Heart left ventricle (tissue), 16 donors: Measurements from ENCODE around the gene IRS1. TPM values are rescaled to one million over a fixed set of nuclear protein-coding genes. Genes with fewer than 3 reads are reported as not detected.

Experiments
- ATAC-seq, 4 donors: fragments of 200-7000 bp; cut with Tn5 transposase; one replicate each; pipeline ENCODE4 v1.9.1; 2020 to 2022; ENCODE audit warnings: moderate library complexity in 4 of 4, mild to moderate bottlenecking in 3 of 4, moderate number of reproducible peaks in 1 of 4
- DNase-seq, 5 donors: peaks; one replicate each; pipeline ENCODE4 v3.0.0-alpha.2; 2020
- H3K27ac ChIP-seq, 12 donors: fragments of 200-600 bp; sonication (generic) in 4 of 12; one replicate each; pipeline versions ENCODE4 v1.5.0 to v1.8.0; 2016 to 2022; ENCODE audit warnings: mild to moderate bottlenecking in 2 of 12
- H3K27me3 ChIP-seq, 9 donors: fragments of 200-600 bp; sonication (generic) in 2 of 9; one replicate each; pipeline versions ENCODE4 v1.5.1 to v1.8.0; 2016 to 2022; ENCODE audit warnings: mild to moderate bottlenecking in 3 of 9
- H3K36me3 ChIP-seq, 9 donors: fragments of 200-600 bp; sonication (generic) in 2 of 9; one replicate each; pipeline versions ENCODE4 v1.5.0 to v1.8.0; 2018 to 2022; ENCODE audit warnings: mild to moderate bottlenecking in 2 of 9
- H3K4me1 ChIP-seq, 12 donors: fragments of 200-600 bp; sonication (generic) in 4 of 12; one replicate each; pipeline versions ENCODE4 v1.5.0 to v1.8.0; 2016 to 2022; ENCODE audit warnings: mild to moderate bottlenecking in 3 of 12
- H3K4me3 ChIP-seq, 12 donors: fragments of 200-600 bp; sonication (generic) in 4 of 12; one replicate each; pipeline versions ENCODE4 v1.5.0 to v1.8.0; 2017 to 2022; ENCODE audit warnings: mild to moderate bottlenecking in 9 of 12, moderate library complexity in 4 of 12
- H3K9me3 ChIP-seq, 12 donors: fragments of 200-600 bp; sonication (generic) in 4 of 12; one replicate each; pipeline versions ENCODE4 v1.5.0 to v1.8.0; 2016 to 2022; ENCODE audit warnings: mild to moderate bottlenecking in 1 of 12
- POLR2A ChIP-seq, 2 donors: fragments of 450-650 bp; IDR thresholded peaks; one replicate each; pipeline ENCODE4 v1.6.1; 2017; ENCODE audit warnings: antibody characterized with exemption in 2 of 2, mild to moderate bottlenecking in 2 of 2, moderate library complexity in 2 of 2
- WGBS, 4 donors: extraction: QIAGEN DNeasy Blood & Tissue Kit in 2 of 4; methylation state at CpG; one replicate each; pipeline versions ENCODE4 v1.1.5 to v1.1.7; 2013 to 2018; 5-methylcytosine and 5-hydroxymethylcytosine counted together
- intact Hi-C, 10 donors: fragments of 100-400 bp; cut with DNase I; formaldehyde crosslinking; loops; one replicate each; pipeline versions ENCODE4 v1.11.1 to v1.14.2; 2022
- polyA plus RNA-seq, 2 donors: library from polyadenylated mRNA; stranded (reverse); fragments of 200-250 nt; gene quantifications; one replicate each; pipeline ENCODE4 v1.2.3, GENCODE V29; 2013
- total RNA-seq, 9 donors: library from RNA; depleted of rRNA in 2 of 9; stranded (reverse); fragments of >200 nt in 2 of 9; fragmentation: NEBNext Ultra II Directional in 3 of 9; extraction: Animal tissue kit (Norgen Biotek cat#: 25700) in 3 of 9; gene quantifications; one replicate each; pipeline versions ENCODE4 v1.1.0 to v1.2.4, GENCODE V29; 2016 to 2023
- TF ChIP-seq, protein P1 (sequence below), 12 donors: fragments of 200-600 bp; sonication (generic) in 4 of 12; IDR thresholded peaks; one replicate each; pipeline versions ENCODE4 v1.5.0 to v1.8.0; 2018 to 2022; ENCODE audit warnings: antibody characterized with exemption in 12 of 12, mild to moderate bottlenecking in 5 of 12
- donor health status: ischemic (EF 13 %, LVEDD 7.1; RV severe dilation, severe dysfunction).
- donor health status: healthy with polysubstance abuse.
- donor health status: DM: no; HTN: yes; CAD: no.
- donor health status: DM: no; HTN: no; CAD: no.
- donor health status: ischemic (EF 25% LVEDD 6.9; RV normal size, moderate dysfunction).
- donor health status: ischemic (EF 25% LVEDD 5.7; RV mildly dilated, moderate dysfunction).
- donor health status: healthy.
- donor health status: DM: yes; HTN: yes; CAD: no.
- donor health status: ischemic (EF 35%, LVEDD 5.7; RV mildly dilated, moderate dysfunction).
- donor health status: nonischemic (EF 11% LVEDD 7.7; RV severe dilation, severe dysfunction).
- donor health status: DM: yes; HTN: yes; CAD: no.
- donor health status: PGD.
- donor health status: ischemic (EF 29% LVEDD 5.4; RV normal size, mild dysfunction).
- donor health status: nonischemic (EF 23%, LVEDD 6.1; RV moderate dilation, normal function).

Gene IRS1
- total and polyA plus RNA-seq, 11 donors = 5.0 to 45.8 (median 15.7) TPM

DNA sequence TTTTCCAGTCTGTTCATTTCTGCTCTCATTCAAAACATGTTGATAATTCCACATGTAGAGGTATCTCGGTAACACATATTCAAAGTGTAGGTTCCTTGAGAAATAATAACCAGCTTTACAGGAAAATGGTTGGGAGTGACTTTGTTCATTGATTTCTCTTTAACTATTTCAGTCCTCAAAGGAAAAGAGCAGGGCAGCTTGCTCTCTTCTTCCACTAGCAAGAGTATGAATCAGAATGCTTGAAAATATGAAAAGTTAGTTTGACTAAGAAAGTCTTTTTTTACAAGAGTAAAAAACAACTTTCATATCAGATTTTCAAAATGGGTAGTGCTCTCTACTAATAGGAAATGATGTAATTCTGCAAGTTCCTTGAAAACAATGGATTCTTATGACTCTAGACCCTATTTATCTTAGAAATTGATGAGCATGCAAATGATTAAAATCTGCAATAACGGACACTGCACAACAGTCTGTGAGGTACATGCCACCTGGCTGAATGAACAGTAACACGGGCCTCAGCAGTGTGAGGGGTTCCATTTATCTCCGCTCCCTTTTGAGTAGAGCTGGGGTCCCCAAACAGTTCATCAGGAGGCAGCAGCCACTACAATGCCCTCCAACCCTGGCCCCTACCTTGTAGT is 65.6 kb downstream of the IRS1 start:
- Histone ChIP-seq H3K27me3 (no peaks in the 10 kb centered on the region), H3K36me3 (peaks cover 0 to 8% (median 0%) of the 10 kb centered on the region in 9 donors), H3K9me3 (no peaks in the 10 kb centered on the region), H3K4me3 (no peak overlapping the region), H3K27ac (peak overlapping the region in 10 of 12 donors; percentile 2 to 58 (median 22)), H3K4me1 (peaks cover 3 to 37% (median 21%) of the 10 kb centered on the region in 12 donors)
- no peak for ATAC-seq
- no peak for DNase-seq
- intact Hi-C loops = loop anchor here in 5 of 10 donors (5.0 to 10.0 kb wide), 3 partner anchors 61 to 519 kb away; partner anchors contain the start of gene IRS1 (in 4 of the 5)
- 67 to 73% (median 70%) methylated on average over 4 of the region's 4 CpGs for WGBS, 4 donors
- TF ChIP-seq, protein P1, sequence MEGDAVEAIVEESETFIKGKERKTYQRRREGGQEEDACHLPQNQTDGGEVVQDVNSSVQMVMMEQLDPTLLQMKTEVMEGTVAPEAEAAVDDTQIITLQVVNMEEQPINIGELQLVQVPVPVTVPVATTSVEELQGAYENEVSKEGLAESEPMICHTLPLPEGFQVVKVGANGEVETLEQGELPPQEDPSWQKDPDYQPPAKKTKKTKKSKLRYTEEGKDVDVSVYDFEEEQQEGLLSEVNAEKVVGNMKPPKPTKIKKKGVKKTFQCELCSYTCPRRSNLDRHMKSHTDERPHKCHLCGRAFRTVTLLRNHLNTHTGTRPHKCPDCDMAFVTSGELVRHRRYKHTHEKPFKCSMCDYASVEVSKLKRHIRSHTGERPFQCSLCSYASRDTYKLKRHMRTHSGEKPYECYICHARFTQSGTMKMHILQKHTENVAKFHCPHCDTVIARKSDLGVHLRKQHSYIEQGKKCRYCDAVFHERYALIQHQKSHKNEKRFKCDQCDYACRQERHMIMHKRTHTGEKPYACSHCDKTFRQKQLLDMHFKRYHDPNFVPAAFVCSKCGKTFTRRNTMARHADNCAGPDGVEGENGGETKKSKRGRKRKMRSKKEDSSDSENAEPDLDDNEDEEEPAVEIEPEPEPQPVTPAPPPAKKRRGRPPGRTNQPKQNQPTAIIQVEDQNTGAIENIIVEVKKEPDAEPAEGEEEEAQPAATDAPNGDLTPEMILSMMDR (IDR thresholded peaks at IDR 0.05) = no peak
- TF ChIP-seq POLR2A (IDR thresholded peaks at IDR 0.05) = no peak

DNA sequence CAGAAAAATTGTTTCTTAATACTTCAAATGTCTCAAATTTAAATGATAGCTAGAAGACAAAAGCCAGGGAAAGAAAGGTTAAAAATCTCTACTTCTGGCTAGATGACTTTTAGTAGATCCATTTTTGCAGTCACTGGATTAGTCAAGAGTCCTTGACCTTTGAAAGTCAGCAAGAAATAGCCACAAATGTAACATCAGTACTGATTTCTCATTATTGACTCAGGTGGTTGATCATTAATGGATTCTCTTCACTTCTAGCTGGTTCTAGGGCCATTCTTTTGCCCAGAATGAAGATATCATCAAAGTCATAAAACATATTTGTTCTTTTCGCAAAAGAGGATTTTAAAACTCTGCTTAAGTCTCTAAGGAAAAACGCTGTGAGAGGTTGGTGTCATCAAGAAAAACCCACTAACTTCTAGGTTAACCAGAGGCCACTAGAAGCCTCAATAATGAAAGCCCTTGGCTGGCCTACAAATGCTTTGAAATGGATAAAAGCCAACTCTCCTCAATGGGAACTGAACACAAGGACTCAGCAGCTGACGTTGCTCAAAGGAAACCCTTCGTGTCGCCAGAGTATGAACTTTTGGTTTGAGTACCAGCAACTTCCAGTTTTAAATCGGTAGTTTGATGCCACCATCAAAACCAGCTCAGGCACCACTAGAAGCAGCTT is 66.3 kb downstream of the IRS1 start:
- WGBS, 4 donors = 39 to 55% (median 42%) methylated on average over 6 of the region's 6 CpGs
- no peak for TF ChIP-seq POLR2A (IDR thresholded peaks at IDR 0.05)
- TF ChIP-seq, protein P1 (IDR thresholded peaks at IDR 0.05) = no peak
- no peak for DNase-seq
- no peak overlapping the region for H3K4me3 ChIP-seq
- peak in 3 of 4 donors; percentile 54 to 68 (median 64) for ATAC-seq
- H3K9me3 ChIP-seq = no peaks in the 10 kb centered on the region
- intact Hi-C loops = loop anchor here in 5 of 10 donors (5.0 to 10.0 kb wide), 3 partner anchors 61 to 519 kb away; partner anchors contain the start of gene IRS1 (in 4 of the 5)
- H3K27ac ChIP-seq = peak overlapping the region in 11 of 12 donors; percentile 2 to 58 (median 24)
- H3K4me1 ChIP-seq = peaks cover 0 to 34% (median 15%) of the 10 kb centered on the region in 12 donors
- H3K36me3 ChIP-seq = peaks cover 0 to 8% (median 0%) of the 10 kb centered on the region in 9 donors
- no peaks in the 10 kb centered on the region for H3K27me3 ChIP-seq

DNA sequence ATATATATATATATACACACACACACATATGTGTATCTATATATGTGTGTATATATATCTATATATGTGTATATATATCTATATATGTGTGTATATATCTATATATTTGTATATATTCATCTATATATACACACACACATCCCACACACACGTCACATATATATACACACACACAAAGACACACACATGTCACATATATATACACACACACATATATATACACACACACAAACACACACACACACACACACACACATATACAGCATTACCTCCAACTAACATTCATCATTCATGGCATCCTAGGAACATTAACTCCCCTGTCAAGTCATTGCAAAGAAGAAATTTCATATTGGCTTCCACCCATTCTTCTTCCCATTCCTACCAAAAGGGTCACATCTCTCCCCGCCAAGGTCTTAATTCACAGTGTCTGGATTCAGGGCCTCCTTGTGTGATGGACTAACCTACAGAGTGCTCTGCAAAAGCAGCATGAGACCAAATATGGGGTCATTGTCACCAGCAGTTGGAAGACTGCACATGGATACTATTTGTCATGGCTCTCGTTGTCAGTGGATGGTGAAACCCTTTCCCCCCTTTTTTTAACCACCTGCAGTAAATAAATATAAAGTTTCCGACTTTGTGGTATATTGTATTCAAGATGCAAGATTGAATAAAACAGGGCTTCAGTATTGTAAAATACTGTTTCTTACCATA is 67.0 kb downstream of the IRS1 start:
- Histone ChIP-seq H3K9me3 (no peaks in the 10 kb centered on the region), H3K27ac (peak overlapping the region in 1 of 12 donors; percentile 58), H3K4me3 (no peak overlapping the region), H3K36me3 (peaks cover 0 to 8% (median 0%) of the 10 kb centered on the region in 9 donors), H3K27me3 (no peaks in the 10 kb centered on the region), H3K4me1 (peaks cover 0 to 30% (median 14%) of the 10 kb centered on the region in 12 donors)
- DNase-seq (no peak), ATAC-seq (no peak)
- intact Hi-C loops = loop anchor here in 5 of 10 donors (5.0 to 10.0 kb wide), 3 partner anchors 62 to 518 kb away; partner anchors contain the start of gene IRS1 (in 4 of the 5)
- TF ChIP-seq POLR2A (IDR thresholded peaks at IDR 0.05) = no peak
- TF ChIP-seq, protein P1 (IDR thresholded peaks at IDR 0.05) = no peak
- whole genome bisulfite sequencing, 4 donors = 97 to 99% (median 97%) methylated on average over 4 of the region's 4 CpGs
